BLaER1 treated with 17β-estradiol and CSF1 and Interleukin-3, amounts not matched to agents 10 nM and 100 nM (cell line): ENCODE results near the gene DXO.
"Not testable (repeated sequence)": the region's sequence is repeated elsewhere in the genome, so short reads cannot be mapped to it uniquely, and the experiment has no call there.

Source experiments
- H3K27ac ChIP-seq, 11 experiments: shearing (Covaris generic); formaldehyde crosslinking; 2 replicates each; pipeline ENCODE4 v1.8.1; 2022
- H3K27me3 ChIP-seq, 11 experiments: shearing (Covaris generic); formaldehyde crosslinking; 2 replicates each; pipeline ENCODE4 v1.8.1; 2022
- H3K36me3 ChIP-seq, 11 experiments: shearing (Covaris generic); formaldehyde crosslinking; 2 replicates each; pipeline ENCODE4 v1.8.1; 2022
- H3K4me1 ChIP-seq, 10 experiments: shearing (Covaris generic); formaldehyde crosslinking; 2 replicates each; pipeline ENCODE4 v1.8.1; 2022
- H3K4me2 ChIP-seq, 11 experiments: shearing (Covaris generic); formaldehyde crosslinking; 2 replicates each; pipeline ENCODE4 v1.8.1; 2022
- H3K4me3 ChIP-seq, 10 experiments: shearing (Covaris generic); formaldehyde crosslinking; 2 replicates each; pipeline ENCODE4 v1.8.1; 2022
- H3K9ac ChIP-seq, 11 experiments: shearing (Covaris generic); formaldehyde crosslinking; 2 replicates each; pipeline ENCODE4 v1.8.1; 2022
- H3K9me3 ChIP-seq, 11 experiments: shearing (Covaris generic); formaldehyde crosslinking; replicated peaks in 1 of 11; 2 replicates each; pipeline ENCODE4 v1.8.1; 2022
- H4K20me1 ChIP-seq, 11 experiments: shearing (Covaris generic); formaldehyde crosslinking; 2 replicates each; pipeline ENCODE4 v1.8.1; 2022
- Cebpa-rat ChIP-seq, 11 experiments: shearing (Covaris generic); IDR thresholded peaks; 2 replicates each; pipeline ENCODE4 v1.8.1; 2022

Gene DXO

GRCh38 chr6:31940256-31940664, 31.7 kb downstream of the DXO start:
- H3K27ac ChIP-seq = no peak overlapping the region; a peak in 1 of 22 replicates
- H3K9ac ChIP-seq = peak overlapping the region in 3 of 11 experiments; percentile 1 to 29 (median 2); a peak in 5 of 22 replicates
- peaks cover 4 to 32% (median 22%) of the 10 kb centered on the region in 10 experiments for H3K4me1 ChIP-seq
- H3K4me3 ChIP-seq = no peak overlapping the region
- no peaks in the 10 kb centered on the region for H3K9me3 ChIP-seq
- TF ChIP-seq Cebpa-rat (IDR thresholded peaks at IDR 0.05) = no peak
- H3K27me3 ChIP-seq = no peaks in the 10 kb centered on the region
- no peaks in the 10 kb centered on the region for H3K36me3 ChIP-seq
- peak overlapping the region in 8 of 11 experiments; percentile 31 to 76 (median 61); a peak in 16 of 22 replicates for H3K4me2 ChIP-seq
- H4K20me1 ChIP-seq = no peaks in the 10 kb centered on the region

- no peak overlapping the region for H3K27ac ChIP-seq
- no peaks in the 10 kb centered on the region for H3K36me3 ChIP-seq
- peak overlapping the region in 1 of 11 experiments; percentile 32; a peak in 2 of 22 replicates for H3K4me2 ChIP-seq
- H3K4me1 ChIP-seq = peaks cover 7 to 26% (median 17%) of the 10 kb centered on the region in 10 experiments; a peak in 17 of 20 replicates
- no peak overlapping the region for H3K9ac ChIP-seq
- H3K9me3 ChIP-seq = no peaks in the 10 kb centered on the region
- no peak for TF ChIP-seq Cebpa-rat (IDR thresholded peaks at IDR 0.05)
- H3K4me3 ChIP-seq = no peak overlapping the region
- H3K27me3 ChIP-seq = no peaks in the 10 kb centered on the region
- H4K20me1 ChIP-seq = no peaks in the 10 kb centered on the region
These were observed 36.1 kb downstream of the DXO start for GRCh38 chr6:31935823-31936222.

- Histone ChIP-seq H4K20me1 (no peaks in the 10 kb centered on the region), H3K27ac (no peak overlapping the region), H3K4me2 (peak overlapping the region in 5 of 11 experiments; percentile 13 to 32 (median 20); a peak in 2 of 22 replicates), H3K9ac (no peak overlapping the region), H3K4me1 (peaks cover 7 to 22% (median 10%) of the 10 kb centered on the region in 10 experiments; a peak in 17 of 20 replicates), H3K9me3 (no peaks in the 10 kb centered on the region), H3K27me3 (no peaks in the 10 kb centered on the region), H3K36me3 (no peaks in the 10 kb centered on the region), H3K4me3 (no peak overlapping the region)
- no peak for TF ChIP-seq Cebpa-rat (IDR thresholded peaks at IDR 0.05)
These were observed 36.9 kb downstream of the DXO start for GRCh38 chr6:31935021-31935420.

GRCh38 chr6:31933537-31933936, 38.4 kb downstream of the DXO start:
- H3K4me2 ChIP-seq = no peak overlapping the region

GRCh38 chr6:31932137-31932536, 39.8 kb downstream of the DXO start:
- H3K4me1 ChIP-seq = peaks cover 0 to 23% (median 10%) of the 10 kb centered on the region in 10 experiments; a peak in 11 of 20 replicates
- not testable (repeated sequence) for H3K36me3 ChIP-seq, H3K9ac ChIP-seq, H3K27me3 ChIP-seq, H4K20me1 ChIP-seq, H3K4me3 ChIP-seq, H3K27ac ChIP-seq, H3K4me2 ChIP-seq, H3K9me3 ChIP-seq

More at GRCh38 chr6:31933537-31933936, 38.4 kb downstream of the DXO start:
- no peak overlapping the region for H3K4me3 ChIP-seq
- no peaks in the 10 kb centered on the region for H3K27me3 ChIP-seq
- H3K36me3 ChIP-seq = no peaks in the 10 kb centered on the region
- no peaks in the 10 kb centered on the region for H3K9me3 ChIP-seq
- TF ChIP-seq Cebpa-rat (IDR thresholded peaks at IDR 0.05) = no peak
- H4K20me1 ChIP-seq = no peaks in the 10 kb centered on the region
- H3K9ac ChIP-seq = no peak overlapping the region
- H3K4me1 ChIP-seq = peaks cover 0 to 22% (median 10%) of the 10 kb centered on the region in 10 experiments; a peak in 9 of 20 replicates
- no peak overlapping the region for H3K27ac ChIP-seq

GRCh38 chr6:31930962-31931361, 41.0 kb downstream of the DXO start:
- Histone ChIP-seq H4K20me1 (no peaks in the 10 kb centered on the region), H3K9me3 (peaks cover 0 to 4% (median 0%) of the 10 kb centered on the region in 11 experiments; a peak in 3 of 22 replicates), H3K4me1 (peaks cover 0 to 23% (median 8%) of the 10 kb centered on the region in 10 experiments; a peak in 11 of 20 replicates), H3K27ac (no peak overlapping the region), H3K27me3 (no peaks in the 10 kb centered on the region), H3K4me3 (no peak overlapping the region), H3K9ac (no peak overlapping the region), H3K4me2 (no peak overlapping the region), H3K36me3 (no peaks in the 10 kb centered on the region)
- TF ChIP-seq Cebpa-rat (IDR thresholded peaks at IDR 0.05) = no peak

- Histone ChIP-seq H3K27me3 (no peaks in the 10 kb centered on the region), H3K4me3 (no peak overlapping the region), H3K4me2 (no peak overlapping the region), H4K20me1 (no peaks in the 10 kb centered on the region), H3K9ac (no peak overlapping the region), H3K36me3 (no peaks in the 10 kb centered on the region), H3K4me1 (peaks cover 0 to 21% (median 3%) of the 10 kb centered on the region in 10 experiments; a peak in 9 of 20 replicates), H3K27ac (no peak overlapping the region), H3K9me3 (peaks cover 0 to 5% (median 0%) of the 10 kb centered on the region in 11 experiments; a peak in 3 of 22 replicates)
- no peak for TF ChIP-seq Cebpa-rat (IDR thresholded peaks at IDR 0.05)
These were observed 43.3 kb downstream of the DXO start for GRCh38 chr6:31928672-31928939.

GRCh38 chr6:31927863-31928671, 43.9 kb downstream of the DXO start:
- H3K36me3 ChIP-seq = no peaks in the 10 kb centered on the region
- no peak overlapping the region for H3K4me3 ChIP-seq
- H3K4me2 ChIP-seq = peak overlapping the region in 2 of 11 experiments; percentile 14 to 24; a peak in 1 of 22 replicates
- H3K27ac ChIP-seq = no peak overlapping the region
- peaks cover 0 to 5% (median 0%) of the 10 kb centered on the region in 11 experiments; a peak in 3 of 22 replicates for H3K9me3 ChIP-seq
- no peak for TF ChIP-seq Cebpa-rat (IDR thresholded peaks at IDR 0.05)
- no peak overlapping the region for H3K9ac ChIP-seq
- peaks cover 0 to 21% (median 3%) of the 10 kb centered on the region in 10 experiments; a peak in 9 of 20 replicates for H3K4me1 ChIP-seq
- H4K20me1 ChIP-seq = no peaks in the 10 kb centered on the region
- H3K27me3 ChIP-seq = no peaks in the 10 kb centered on the region

GRCh38 chr6:31927242-31927862, 44.6 kb downstream of the DXO start, which contains the start of gene C2:
Gene C2 (plus strand): TSS chr6:31927717. CDS start chr6:31927753, 36 bp downstream.
- Histone ChIP-seq H3K9me3 (peaks cover 0 to 5% (median 0%) of the 10 kb centered on the region in 11 experiments; a peak in 3 of 22 replicates), H3K4me2 (peak within 1 kb of the TSS in 2 of 11 experiments; percentile 14 to 24; a peak in 1 of 22 replicates), H3K36me3 (no peaks in the 10 kb centered on the region), H3K27me3 (no peaks in the 10 kb centered on the region), H3K4me3 (no peak within 1 kb of the TSS), H4K20me1 (no peaks in the 10 kb centered on the region), H3K4me1 (peaks cover 0 to 21% (median 3%) of the 10 kb centered on the region in 10 experiments; a peak in 9 of 20 replicates), H3K9ac (no peak within 1 kb of the TSS), H3K27ac (no peak within 1 kb of the TSS)
- no peak for TF ChIP-seq Cebpa-rat (IDR thresholded peaks at IDR 0.05)
